Thyroid gland (tissue), 4 donors: ENCODE data around the gene ASB5.

ENCODE experiments used
- POLR2A ChIP-seq, 2 donors: fragments of 450-650 bp; IDR thresholded peaks; one replicate each; pipeline ENCODE4 v1.6.1; 2017; ENCODE audit warnings: antibody characterized with exemption in 2 of 2, mild to moderate bottlenecking in 2 of 2, moderate library complexity in 1 of 2
- TF ChIP-seq, protein P1 (sequence below), 6 experiments: fragments of 200-600 bp in 3 of 6; fragments of 450-650 bp in 3 of 6; sonication (generic) in 3 of 6; IDR thresholded peaks; one replicate each; pipeline ENCODE4 v1.5.1; 2016 to 2019; ENCODE audit warnings: antibody characterized with exemption in 6 of 6, mild to moderate bottlenecking in 2 of 6, inconsistent platforms in 1 of 6, moderate library complexity in 1 of 6

DNA sequence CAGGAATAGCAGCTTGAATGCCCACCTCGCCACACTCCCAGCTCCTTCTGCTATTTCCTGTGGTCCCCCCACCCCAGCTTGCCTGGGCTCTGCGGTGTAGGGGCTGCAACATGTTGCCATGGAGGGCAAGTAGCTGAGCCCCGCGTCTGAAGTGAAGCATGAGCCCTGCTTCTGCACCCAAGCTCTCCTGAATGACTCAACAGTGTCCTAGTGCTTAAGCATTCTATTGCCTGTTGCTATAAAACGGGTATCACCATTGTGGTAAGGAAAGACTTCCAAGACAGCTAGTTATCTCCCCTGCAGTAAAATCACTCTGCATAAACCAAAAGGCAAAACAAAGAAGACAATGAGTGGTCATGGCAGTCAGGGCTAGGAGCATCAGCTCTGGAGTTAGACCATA, 42.3 kb downstream of the ASB5 start:
- TF ChIP-seq, protein P1, sequence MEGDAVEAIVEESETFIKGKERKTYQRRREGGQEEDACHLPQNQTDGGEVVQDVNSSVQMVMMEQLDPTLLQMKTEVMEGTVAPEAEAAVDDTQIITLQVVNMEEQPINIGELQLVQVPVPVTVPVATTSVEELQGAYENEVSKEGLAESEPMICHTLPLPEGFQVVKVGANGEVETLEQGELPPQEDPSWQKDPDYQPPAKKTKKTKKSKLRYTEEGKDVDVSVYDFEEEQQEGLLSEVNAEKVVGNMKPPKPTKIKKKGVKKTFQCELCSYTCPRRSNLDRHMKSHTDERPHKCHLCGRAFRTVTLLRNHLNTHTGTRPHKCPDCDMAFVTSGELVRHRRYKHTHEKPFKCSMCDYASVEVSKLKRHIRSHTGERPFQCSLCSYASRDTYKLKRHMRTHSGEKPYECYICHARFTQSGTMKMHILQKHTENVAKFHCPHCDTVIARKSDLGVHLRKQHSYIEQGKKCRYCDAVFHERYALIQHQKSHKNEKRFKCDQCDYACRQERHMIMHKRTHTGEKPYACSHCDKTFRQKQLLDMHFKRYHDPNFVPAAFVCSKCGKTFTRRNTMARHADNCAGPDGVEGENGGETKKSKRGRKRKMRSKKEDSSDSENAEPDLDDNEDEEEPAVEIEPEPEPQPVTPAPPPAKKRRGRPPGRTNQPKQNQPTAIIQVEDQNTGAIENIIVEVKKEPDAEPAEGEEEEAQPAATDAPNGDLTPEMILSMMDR (IDR thresholded peaks at IDR 0.05), result no peak
- TF ChIP-seq POLR2A (IDR thresholded peaks at IDR 0.05), result no peak
